H1 (cell line): ENCODE measurements around the gene GTF2A1L. TPM values are rescaled to one million over a fixed set of nuclear protein-coding genes. Genes with fewer than 3 reads are reported as not detected.

Experiments used
- CTCF ChIA-PET: fragments of 300-600 bp; sonication (Branson Sonifier 250); formaldehyde crosslinking; loops from one replicate; lab custom pipeline; 2021; ENCODE audit not compliant: partially characterized antibody; lab: Charles Lee
- POLR2A ChIA-PET: fragments of 300-600 bp; sonication (Branson Sonifier 250); formaldehyde crosslinking; loops from one replicate; lab custom pipeline; 2021; ENCODE audit warnings: inconsistent platforms; ENCODE audit not compliant: partially characterized antibody; lab: Charles Lee
- DNase-seq, 2 experiments: peaks; one replicate each; pipeline versions ENCODE4 v3.0.0 to v3.0.0-alpha.2; 2010 to 2022; ENCODE audit warnings: low spot score in 2 of 2, low read depth in 1 of 2, mixed read lengths in 1 of 2
- FAIRE-seq: peaks from 2 replicates; lab custom pipeline; 2011; peaks lifted over from hg19 to GRCh38; lab: Jason Lieb, UNC
- H2AFZ ChIP-seq: 2 replicates; pipeline ENCODE4 v1.8.1; 2012; ENCODE audit warnings: low read length, inconsistent platforms
- H2AK5ac ChIP-seq: 2 replicates; pipeline ENCODE4 v1.6.1; 2013; ENCODE audit warnings: low read depth, low read length
- H2BK120ac ChIP-seq: replicated peaks from 2 replicates; pipeline ENCODE3; 2013; ENCODE audit warnings: low read depth, low read length, inconsistent platforms
- H2BK12ac ChIP-seq: 2 replicates; pipeline ENCODE4 v1.6.1; 2013; ENCODE audit warnings: low read depth, low read length
- H2BK15ac ChIP-seq: 2 replicates; pipeline ENCODE4 v1.6.1; 2013; ENCODE audit warnings: low read length
- H2BK20ac ChIP-seq: 2 replicates; pipeline ENCODE4 v1.6.1; 2013; ENCODE audit warnings: low read length
- H2BK5ac ChIP-seq: 2 replicates; pipeline ENCODE4 v1.6.1; 2013; ENCODE audit warnings: low read depth, low read length
- H3K14ac ChIP-seq: 2 replicates; pipeline ENCODE4 v1.6.1; 2013; ENCODE audit warnings: inconsistent platforms; ENCODE audit not compliant: insufficient read length
- H3K18ac ChIP-seq: 2 replicates; pipeline ENCODE4 v1.6.1; 2013; ENCODE audit warnings: low read length; ENCODE audit errors: extremely low read depth
- H3K23ac ChIP-seq: 2 replicates; pipeline ENCODE4 v1.6.1; 2013; ENCODE audit warnings: inconsistent platforms; ENCODE audit not compliant: insufficient read length
- H3K23me2 ChIP-seq: 2 replicates; pipeline ENCODE4 v1.6.1; 2013; ENCODE audit warnings: low read depth, low read length
- H3K27ac ChIP-seq: 2 replicates; pipeline ENCODE4 v1.6.1; 2011; ENCODE audit warnings: low read depth, low read length, inconsistent platforms
- H3K27me3 ChIP-seq, 4 experiments: replicated peaks in 1 of 4; 1 replicate in 1 of 4; 2 replicates in 3 of 4; pipeline versions ENCODE4 v1.6.1 to v1.8.1; 2011 to 2013; ENCODE audit warnings: low read length in 3 of 4, mild to moderate bottlenecking in 3 of 4, inconsistent platforms in 2 of 4, mixed read lengths in 2 of 4, moderate library complexity in 1 of 4; ENCODE audit not compliant: control insufficient read depth in 3 of 4, insufficient read depth in 3 of 4; ENCODE audit errors: extremely low read depth in 1 of 4
- H3K36me3 ChIP-seq, 4 experiments: 2 replicates each; pipeline versions ENCODE4 v1.6.1 to v1.8.1; 2011 to 2013; ENCODE audit warnings: mild to moderate bottlenecking in 4 of 4, low read length in 3 of 4, moderate library complexity in 2 of 4, control low read depth in 1 of 4, inconsistent platforms in 1 of 4; ENCODE audit not compliant: insufficient read depth in 4 of 4, control insufficient read depth in 2 of 4
- H3K4ac ChIP-seq: replicated peaks from 2 replicates; pipeline ENCODE3; 2013; ENCODE audit warnings: low read length, low read depth, mixed read lengths, inconsistent platforms; ENCODE audit not compliant: insufficient read length
- H3K4me1 ChIP-seq, 4 experiments: replicated peaks in 1 of 4; 1 replicate in 1 of 4; 2 replicates in 3 of 4; pipeline versions ENCODE4 v1.6.1 to v1.8.1; 2011 to 2013; ENCODE audit warnings: low read length in 3 of 4, inconsistent platforms in 2 of 4, mixed read lengths in 1 of 4; ENCODE audit not compliant: insufficient read depth in 4 of 4, control insufficient read depth in 3 of 4
- H3K4me2 ChIP-seq, 2 experiments: 2 replicates each; pipeline versions ENCODE4 v1.6.1 to v1.8.1; 2011 to 2013; ENCODE audit warnings: low read depth in 2 of 2, low read length in 2 of 2, control low read depth in 1 of 2, inconsistent platforms in 1 of 2, mild to moderate bottlenecking in 1 of 2; ENCODE audit not compliant: insufficient read depth in 1 of 2
- H3K4me3 ChIP-seq, 4 experiments: fragments of 200-600, 300-600 bp in 1 of 4; sonication (generic), shearing (Covaris generic), sonication (Bioruptor Twin) in 1 of 4; 2 replicates each; pipeline versions ENCODE4 v1.5.1 to v1.8.1; 2011 to 2016; ENCODE audit warnings: low read length in 4 of 4, low read depth in 3 of 4, control low read depth in 2 of 4, inconsistent platforms in 2 of 4, mild to moderate bottlenecking in 2 of 4, mixed read lengths in 1 of 4, moderate library complexity in 1 of 4; ENCODE audit not compliant: insufficient read depth in 2 of 4; ENCODE audit errors: extremely low read depth in 1 of 4
- H3K56ac ChIP-seq: replicated peaks from 2 replicates; pipeline ENCODE3; 2013; ENCODE audit warnings: low read depth, mild to moderate bottlenecking, mixed read lengths, low read length, inconsistent platforms; ENCODE audit not compliant: insufficient read length
- H3K79me1 ChIP-seq: 2 replicates; pipeline ENCODE4 v1.6.1; 2013; ENCODE audit warnings: low read depth, low read length, control low read depth
- H3K79me2 ChIP-seq, 2 experiments: 2 replicates each; pipeline versions ENCODE4 v1.6.1 to v1.8.1; 2012 to 2013; ENCODE audit warnings: low read length in 2 of 2, mild to moderate bottlenecking in 2 of 2, inconsistent platforms in 1 of 2; ENCODE audit not compliant: insufficient read depth in 2 of 2, control insufficient read depth in 1 of 2
- H3K9ac ChIP-seq, 4 experiments: replicated peaks in 1 of 4; 1 replicate in 1 of 4; 2 replicates in 3 of 4; pipeline versions ENCODE4 v1.6.1 to v1.8.1; 2011 to 2013; ENCODE audit warnings: low read depth in 3 of 4, low read length in 3 of 4, control low read depth in 2 of 4, mild to moderate bottlenecking in 2 of 4, moderate library complexity in 2 of 4, inconsistent platforms in 1 of 4; ENCODE audit errors: extremely low read depth in 1 of 4
- H3K9me3 ChIP-seq, 2 experiments: 2 replicates each; pipeline versions ENCODE4 v1.6.1 to v1.8.1; 2012 to 2013; ENCODE audit warnings: mild to moderate bottlenecking in 2 of 2, moderate library complexity in 2 of 2, control low read depth in 1 of 2, inconsistent platforms in 1 of 2, low read depth in 1 of 2, low read length in 1 of 2, mixed read lengths in 1 of 2; ENCODE audit not compliant: insufficient read depth in 2 of 2
- H4K20me1 ChIP-seq, 2 experiments: replicated peaks in 1 of 2; 2 replicates each; pipeline versions ENCODE3 to v1.8.1; 2011 to 2013; ENCODE audit warnings: inconsistent platforms in 2 of 2, low read length in 2 of 2, mild to moderate bottlenecking in 1 of 2; ENCODE audit not compliant: insufficient read depth in 2 of 2, control insufficient read depth in 1 of 2
- H4K5ac ChIP-seq: 2 replicates; pipeline ENCODE4 v1.6.1; 2013; ENCODE audit warnings: low read length, low read depth, mixed read lengths, inconsistent platforms; ENCODE audit not compliant: insufficient read length
- H4K8ac ChIP-seq: 2 replicates; pipeline ENCODE4 v1.8.0; 2013; ENCODE audit warnings: mild to moderate bottlenecking, moderate library complexity, low read length, inconsistent platforms; ENCODE audit not compliant: insufficient read depth; ENCODE audit errors: extremely low read depth
- H4K91ac ChIP-seq: replicated peaks from 2 replicates; pipeline ENCODE3; 2013; ENCODE audit warnings: low read length, mixed read lengths, inconsistent platforms; ENCODE audit not compliant: insufficient read length
- CHD2 ChIP-seq: IDR thresholded peaks from 2 replicates; pipeline ENCODE4 v1.6.1; 2012; ENCODE audit warnings: low read length, improper control_type of control experiment
- JUND ChIP-seq: IDR thresholded peaks from 2 replicates; pipeline ENCODE4 v1.6.1; 2011; ENCODE audit warnings: mild to moderate bottlenecking, improper control_type of control experiment, low read length
- MAX ChIP-seq: IDR thresholded peaks from 2 replicates; pipeline ENCODE4 v1.6.1; 2012; ENCODE audit warnings: inconsistent platforms
- POLR2A ChIP-seq, 2 experiments: IDR thresholded peaks; 1 replicate in 1 of 2; 2 replicates in 1 of 2; pipeline ENCODE4 v1.6.1; 2011; ENCODE audit warnings: low read depth in 2 of 2, low read length in 2 of 2, mild to moderate bottlenecking in 2 of 2; ENCODE audit errors: control extremely low read depth in 1 of 2
- POLR2AphosphoS5 ChIP-seq: IDR thresholded peaks from 2 replicates; pipeline ENCODE4 v1.6.1; 2011; ENCODE audit warnings: low read depth, low read length
- SP2 ChIP-seq: IDR thresholded peaks from 2 replicates; pipeline ENCODE4 v1.6.1; 2012; ENCODE audit warnings: mild to moderate bottlenecking, low read length, inconsistent platforms
- WGBS, 2 experiments: shearing (Covaris generic) in 1 of 2; methylation state at CpG; one replicate each; pipeline versions ENCODE4 v1.1.6 to v1.1.7; 2013 to 2015; ENCODE audit warnings: low lambda C conversion rate in 2 of 2, mixed read lengths in 2 of 2, inconsistent platforms in 1 of 2, low coverage in 1 of 2, missing lambda C conversion rate in 1 of 2; ENCODE audit not compliant: insufficient replicate concordance in 2 of 2, insufficient coverage in 1 of 2, insufficient read length in 1 of 2; ENCODE audit errors: extremely low coverage in 1 of 2, missing lambda C conversion rate in 1 of 2; 5-methylcytosine and 5-hydroxymethylcytosine counted together
- polyA plus RNA-seq, 7 experiments: library from polyadenylated mRNA; depleted of rRNA in 3 of 7; stranded (reverse) in 5 of 7; unstranded in 2 of 7; fragments of >200 nt in 5 of 7; fragments of 200-250 nt in 2 of 7; gene quantifications; 1 replicate in 5 of 7; 2 replicates in 1 of 7; 4 replicates in 1 of 7; pipeline versions ENCODE4 v1.2.1 to v1.2.3, GENCODE V29; 2011 to 2013; ENCODE audit warnings: missing spikeins in 2 of 7, mixed read lengths in 2 of 7
- total RNA-seq: library from RNA; stranded (reverse); fragmentation: NEBNext Ultra II Directional; extraction: Animal tissue kit (Norgen Biotek cat#: 25700); gene quantifications from 2 replicates; pipeline ENCODE4 v1.2.1, GENCODE V29; 2021

GTF2A1L gene
- total and polyA plus RNA-seq, 2 of the 8 experiments (the other 6 are each of a cell fraction or from before 2014, with no cell fraction given): 0.18 TPM; not detected in 1

- H3K14ac ChIP-seq: no peak overlapping the region
- H3K18ac ChIP-seq: no peak overlapping the region
- H3K4me3 ChIP-seq: no peak overlapping the region
- no peak overlapping the region for H4K8ac ChIP-seq
- H2AFZ ChIP-seq: no peak overlapping the region
- FAIRE-seq (no peak), DNase-seq (no peak)
- H2BK12ac ChIP-seq: no peak overlapping the region
- H2AK5ac ChIP-seq: no peak overlapping the region
- no peak overlapping the region for H3K4ac ChIP-seq
- no peak overlapping the region for H4K91ac ChIP-seq
- H2BK20ac ChIP-seq: no peak overlapping the region
- no peak overlapping the region for H3K23ac ChIP-seq
- no peak overlapping the region for H3K9ac ChIP-seq
- CTCF ChIA-PET: interaction anchor here (0.6 to 2.4 kb wide), 22 partner anchors 10 to 502 kb away, joined by 3 to 16 read pairs (median 4); partner anchors contain the start of gene GTF2A1L
- H4K5ac ChIP-seq: no peak overlapping the region
- no peaks in the 10 kb centered on the region; a peak in 3 of 8 replicates for H3K36me3 ChIP-seq
- no peak overlapping the region for H3K56ac ChIP-seq
- no peaks in the 10 kb centered on the region for H3K79me2 ChIP-seq
- 84% methylated on average over 3 of the region's 3 CpGs; no CpG with 5 or more reads in 1 of the 2 experiments for WGBS, 2 experiments
- H2BK5ac ChIP-seq: no peak overlapping the region
- POLR2A ChIA-PET: no interaction called here
- TF ChIP-seq CHD2 (no peak), POLR2AphosphoS5 (no peak), POLR2A (IDR thresholded peaks at IDR 0.05; ENCODE audit: control extremely low read depth in 1 of 2, low read depth in 2 of 2, low read length in 2 of 2) (no peak), JUND (no peak), SP2 (no peak), MAX (no peak)
- no peaks in the 10 kb centered on the region for H3K27me3 ChIP-seq
- no peaks in the 10 kb centered on the region for H4K20me1 ChIP-seq
- H3K4me1 ChIP-seq: no peaks in the 10 kb centered on the region
- H3K27ac ChIP-seq: no peak overlapping the region
- no peak overlapping the region for H3K4me2 ChIP-seq
- H3K79me1 ChIP-seq: no peaks in the 10 kb centered on the region
- H3K23me2 ChIP-seq: no peaks in the 10 kb centered on the region; the same call in 1 of the 2 replicates
- H2BK15ac ChIP-seq: no peak overlapping the region
- H3K9me3 ChIP-seq: no peaks in the 10 kb centered on the region
- no peak overlapping the region for H2BK120ac ChIP-seq
Measured at GRCh38 chr2:48600917-48601316, 16.7 kb upstream of the GTF2A1L start.
